ENCODE measurements around the gene NUAK2. TPM values are rescaled to one million over a fixed set of nuclear protein-coding genes. Genes with fewer than 3 reads are reported as not detected.

The NUAK2 gene
- total and polyA plus RNA-seq, 7 donors = 0.28 to 15.0 (median 1.5) TPM

GRCh38 chr1:205271277-205271676 is 50.3 kb downstream of the NUAK2 start:
- H3K4me1 ChIP-seq = peaks cover 0 to 16% (median 13%) of the 10 kb centered on the region in 4 donors
- DNase-seq = no peak
- H3K27me3 ChIP-seq = no peaks in the 10 kb centered on the region
- H3K4me3 ChIP-seq = no peak overlapping the region
- H3K36me3 ChIP-seq = peaks cover 0 to 20% (median 6%) of the 10 kb centered on the region in 4 donors
- intact Hi-C loops (cut with DNase I) = no loop called here
- 86 to 88% methylated on average over 8 of the region's 8 CpGs for WGBS, 2 donors
- H3K27ac ChIP-seq = no peak overlapping the region
- H3K9me3 ChIP-seq = no peaks in the 10 kb centered on the region
- TF ChIP-seq EP300 (IDR thresholded peaks at IDR 0.05) (no peak), POLR2AphosphoS5 (IDR thresholded peaks at IDR 0.05) (no peak), CTCF (IDR thresholded peaks at IDR 0.05) (no peak), POLR2A (IDR thresholded peaks at IDR 0.05) (no peak)

- WGBS, 2 donors = 56 to 66% methylated on average over 8 of the region's 8 CpGs
- Histone ChIP-seq H3K27me3 (no peaks in the 10 kb centered on the region), H3K4me3 (no peak overlapping the region), H3K36me3 (peaks cover 0 to 20% (median 6%) of the 10 kb centered on the region in 4 donors), H3K27ac (no peak overlapping the region), H3K9me3 (no peaks in the 10 kb centered on the region), H3K4me1 (peaks cover 0 to 16% (median 13%) of the 10 kb centered on the region in 4 donors)
- intact Hi-C loops (cut with DNase I) = no loop called here
- no peak for DNase-seq
- TF ChIP-seq POLR2A (IDR thresholded peaks at IDR 0.05) = no peak
- TF ChIP-seq EP300 (IDR thresholded peaks at IDR 0.05) = no peak
- no peak for TF ChIP-seq CTCF (IDR thresholded peaks at IDR 0.05)
- TF ChIP-seq POLR2AphosphoS5 (IDR thresholded peaks at IDR 0.05) = no peak
Observed at GRCh38 chr1:205270764-205271163, 50.8 kb downstream of the NUAK2 start.

GRCh38 chr1:205270271-205270670 is 51.3 kb downstream of the NUAK2 start:
- H3K9me3 ChIP-seq = no peaks in the 10 kb centered on the region
- peaks cover 0 to 16% (median 13%) of the 10 kb centered on the region in 4 donors for H3K4me1 ChIP-seq
- no peak overlapping the region for H3K27ac ChIP-seq
- 89 to 92% methylated on average over 7 of the region's 7 CpGs for WGBS, 2 donors
- peaks cover 0 to 20% (median 6%) of the 10 kb centered on the region in 4 donors for H3K36me3 ChIP-seq
- TF ChIP-seq POLR2A (IDR thresholded peaks at IDR 0.05) = no peak
- TF ChIP-seq POLR2AphosphoS5 (IDR thresholded peaks at IDR 0.05) = no peak
- no peak for TF ChIP-seq CTCF (IDR thresholded peaks at IDR 0.05)
- TF ChIP-seq EP300 (IDR thresholded peaks at IDR 0.05) = no peak
- no peak for DNase-seq
- no peaks in the 10 kb centered on the region for H3K27me3 ChIP-seq
- H3K4me3 ChIP-seq = no peak overlapping the region
- intact Hi-C loops (cut with DNase I) = no loop called here

- intact Hi-C loops (cut with DNase I) = no loop called here
- DNase-seq = no peak
- Histone ChIP-seq H3K4me1 (peaks cover 0 to 16% (median 13%) of the 10 kb centered on the region in 4 donors), H3K36me3 (peaks cover 0 to 20% (median 6%) of the 10 kb centered on the region in 4 donors), H3K27me3 (no peaks in the 10 kb centered on the region), H3K4me3 (no peak overlapping the region), H3K27ac (no peak overlapping the region), H3K9me3 (no peaks in the 10 kb centered on the region)
- 93 to 95% methylated on average over 8 of the region's 8 CpGs for WGBS, 2 donors
- TF ChIP-seq POLR2A (IDR thresholded peaks at IDR 0.05) (no peak), POLR2AphosphoS5 (IDR thresholded peaks at IDR 0.05) (no peak), EP300 (IDR thresholded peaks at IDR 0.05) (no peak), CTCF (IDR thresholded peaks at IDR 0.05) (no peak)
Observed at GRCh38 chr1:205269711-205270110, 51.8 kb downstream of the NUAK2 start.
